HG03457 (cell line): ENCODE measurements around the gene SLC12A8.

Experiments
- ATAC-seq: cut with Tn5 transposase; IDR thresholded peaks from one replicate; pipeline ENCODE4 v1.9.1; 2021; ENCODE audit warnings: moderate number of reproducible peaks; ENCODE audit not compliant: unreplicated experiment

Gene SLC12A8

GRCh38 chr3:125154800-125155269 lies 57.7 kb downstream of the SLC12A8 start:
- ATAC-seq = no peak

- no peak for ATAC-seq
Observed at GRCh38 chr3:125154110-125154509, 58.4 kb downstream of the SLC12A8 start.

GRCh38 chr3:125152951-125153350 lies 59.6 kb downstream of the SLC12A8 start:
- ATAC-seq = no peak

DNA sequence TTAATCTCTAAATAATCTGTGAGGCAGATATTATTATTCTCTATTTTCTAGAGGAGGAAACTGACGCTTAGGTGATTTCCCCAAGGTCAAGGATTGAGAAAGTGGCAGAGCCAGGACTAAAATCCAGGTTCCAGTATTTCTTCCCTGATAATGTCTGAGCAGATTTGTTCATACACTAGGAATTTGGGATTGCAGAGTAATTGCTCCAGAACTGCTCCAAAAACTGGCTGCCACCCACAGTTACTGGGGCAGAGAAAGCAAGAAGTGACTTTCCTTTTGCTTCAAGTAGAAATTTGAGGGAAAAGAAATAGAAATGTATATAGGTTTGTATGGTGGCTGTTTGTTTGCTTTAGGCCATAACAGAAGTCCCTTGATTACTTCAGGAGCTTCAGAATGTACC lies 60.6 kb downstream of the SLC12A8 start:
- ATAC-seq = no peak

- ATAC-seq = no peak
Observed at GRCh38 chr3:125151442-125151817, 61.1 kb downstream of the SLC12A8 start.

DNA sequence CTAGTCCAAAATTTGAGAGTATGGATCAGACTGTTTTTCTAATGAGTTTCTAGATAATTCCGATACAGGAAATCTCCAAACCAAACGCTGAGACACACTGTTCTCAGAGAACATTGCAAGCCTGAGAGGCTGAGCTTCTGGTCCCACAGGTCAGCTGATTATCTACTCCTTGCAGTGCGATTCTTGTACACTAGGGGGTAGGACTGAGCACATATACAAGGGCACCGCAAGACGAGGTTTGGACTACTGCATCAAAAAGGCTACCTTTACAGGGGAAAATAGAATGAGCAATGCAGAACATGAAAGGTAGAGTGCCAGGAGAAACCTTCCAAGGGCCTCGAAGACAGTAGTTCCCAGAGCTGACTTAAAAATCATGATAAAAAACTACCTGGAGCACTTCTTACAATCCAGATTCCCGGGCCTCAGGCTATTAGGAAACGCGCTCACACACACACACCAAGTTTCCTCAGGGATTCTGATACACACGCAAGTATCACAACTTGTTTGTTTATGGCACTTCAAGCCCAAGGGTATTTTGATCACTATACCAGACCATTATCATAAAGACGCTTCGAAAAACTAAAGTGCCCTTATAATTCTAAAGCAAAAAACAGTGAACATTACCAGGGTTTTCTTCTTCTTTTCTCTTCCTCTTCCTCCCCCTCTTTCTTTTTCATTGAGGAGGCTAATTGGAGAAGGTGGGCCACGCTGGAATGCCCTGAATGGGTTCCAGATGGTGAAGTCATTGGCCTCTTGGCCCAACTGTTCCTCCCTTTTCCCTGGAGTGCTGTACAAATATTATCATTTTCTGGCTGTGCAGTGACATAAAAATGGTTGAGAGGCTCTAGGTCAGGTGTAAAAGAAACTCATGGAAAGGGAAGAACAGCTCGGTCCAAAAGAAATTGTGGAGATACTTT lies 61.8 kb downstream of the SLC12A8 start:
- no peak for ATAC-seq

- no peak for ATAC-seq
Observed at GRCh38 chr3:125149462-125149861, 63.1 kb downstream of the SLC12A8 start.

DNA sequence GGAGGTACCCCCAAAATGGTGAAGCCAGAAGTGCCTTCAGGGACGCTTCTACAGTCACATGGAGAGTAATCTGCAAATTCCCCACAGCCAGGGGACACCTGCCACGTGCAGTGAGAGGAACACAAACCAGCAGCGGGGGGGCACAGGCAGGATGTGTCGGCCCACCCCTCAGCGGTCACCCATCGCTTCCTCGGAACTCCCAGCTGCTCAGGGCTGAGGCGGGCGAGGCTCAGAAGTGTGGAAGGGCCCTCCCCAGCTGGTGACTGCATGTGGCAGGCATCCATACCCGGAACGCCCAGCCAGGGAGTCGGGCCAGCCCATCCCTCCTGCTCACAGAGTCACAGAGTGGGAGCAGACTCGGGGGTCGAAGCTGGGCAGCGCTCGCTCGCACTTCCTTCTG lies 63.7 kb downstream of the SLC12A8 start:
- no peak for ATAC-seq

GRCh38 chr3:125148016-125148812 lies 64.3 kb downstream of the SLC12A8 start:
- ATAC-seq = no peak

DNA sequence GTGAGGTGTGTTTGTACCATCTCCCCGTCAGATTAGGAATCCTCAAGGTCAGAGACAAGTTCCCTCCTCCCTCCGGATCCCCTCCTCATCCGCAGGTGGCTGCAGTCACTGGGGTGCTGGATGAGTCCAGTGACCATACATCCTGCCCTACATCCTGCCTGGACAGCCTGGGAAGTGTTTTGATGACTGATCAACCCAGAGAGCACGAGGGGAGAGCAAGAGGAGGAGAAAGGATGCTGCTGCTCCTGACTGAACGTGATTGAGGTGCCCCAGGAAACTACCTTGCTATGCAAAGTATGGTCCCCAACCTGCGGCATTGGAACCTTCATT lies 65.1 kb downstream of the SLC12A8 start:
- ATAC-seq = no peak

- ATAC-seq = no peak
Observed at GRCh38 chr3:125146626-125147490, 65.7 kb downstream of the SLC12A8 start.

DNA sequence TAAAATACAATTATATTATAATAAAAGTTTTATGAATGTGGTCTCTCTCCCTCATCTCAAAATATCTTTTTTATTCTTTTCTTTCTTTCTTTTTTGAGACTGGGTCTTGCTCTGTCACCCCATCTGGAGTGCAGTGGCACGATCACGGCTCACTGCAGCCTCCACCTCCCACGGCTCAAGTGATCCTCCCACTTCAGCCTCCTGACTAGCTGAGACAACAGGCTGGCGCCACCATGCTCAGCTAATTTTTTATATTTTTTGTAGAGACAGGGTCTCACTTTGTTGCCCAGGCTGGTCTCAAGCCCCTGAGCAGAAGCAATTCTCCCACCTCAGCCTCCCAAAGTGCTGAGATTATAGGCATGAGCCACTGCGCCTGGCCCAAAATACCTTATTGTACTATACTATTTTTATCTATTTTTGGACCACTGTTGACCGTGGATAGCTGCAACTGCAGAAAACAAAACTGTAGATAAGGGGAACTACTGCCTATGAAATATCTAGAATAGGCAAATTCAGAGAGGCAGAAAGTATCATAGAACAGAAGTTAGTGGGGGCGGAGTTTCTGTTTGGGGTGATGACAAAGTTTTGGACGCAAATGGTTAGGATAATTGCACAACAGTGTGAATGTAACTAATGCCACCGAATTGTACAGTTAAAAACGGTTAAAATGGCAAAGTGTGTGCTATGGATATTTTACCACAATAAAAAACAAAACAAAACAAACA lies 66.6 kb downstream of the SLC12A8 start:
- no peak for ATAC-seq

- no peak for ATAC-seq
Observed at GRCh38 chr3:125144653-125145314, 67.8 kb downstream of the SLC12A8 start.

DNA sequence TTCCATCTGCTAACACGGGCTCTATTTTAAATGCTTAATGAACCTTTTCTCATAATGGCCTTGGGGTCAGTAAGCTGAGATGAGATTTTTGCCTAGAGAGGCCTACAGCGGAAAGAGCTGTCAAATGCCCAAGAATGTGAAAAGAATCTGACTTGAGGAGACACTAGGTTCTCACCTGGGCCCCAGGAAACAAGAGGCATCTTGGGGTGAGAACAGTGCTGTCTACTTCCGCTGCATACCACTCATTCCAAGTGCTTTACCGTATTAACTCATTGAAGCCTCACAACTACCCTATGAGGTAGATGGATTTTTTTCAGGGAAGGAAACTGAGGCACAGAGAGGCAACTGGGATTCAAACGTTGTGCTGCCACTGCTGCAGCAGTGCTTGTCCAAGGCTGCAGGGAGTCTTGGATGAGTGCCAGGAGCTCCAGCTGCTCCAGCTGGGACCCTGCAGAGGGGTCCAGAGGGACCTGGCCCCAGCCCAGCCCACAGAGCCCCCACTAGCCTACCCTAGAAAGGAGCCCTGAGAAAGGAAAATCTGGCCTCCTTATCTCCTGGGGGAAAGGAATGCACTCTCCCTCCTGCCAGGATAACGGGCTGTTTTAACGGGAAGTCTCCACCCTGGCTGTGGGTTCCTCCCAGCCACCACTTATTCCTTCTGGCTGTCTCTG lies 68.4 kb downstream of the SLC12A8 start:
- ATAC-seq = no peak

DNA sequence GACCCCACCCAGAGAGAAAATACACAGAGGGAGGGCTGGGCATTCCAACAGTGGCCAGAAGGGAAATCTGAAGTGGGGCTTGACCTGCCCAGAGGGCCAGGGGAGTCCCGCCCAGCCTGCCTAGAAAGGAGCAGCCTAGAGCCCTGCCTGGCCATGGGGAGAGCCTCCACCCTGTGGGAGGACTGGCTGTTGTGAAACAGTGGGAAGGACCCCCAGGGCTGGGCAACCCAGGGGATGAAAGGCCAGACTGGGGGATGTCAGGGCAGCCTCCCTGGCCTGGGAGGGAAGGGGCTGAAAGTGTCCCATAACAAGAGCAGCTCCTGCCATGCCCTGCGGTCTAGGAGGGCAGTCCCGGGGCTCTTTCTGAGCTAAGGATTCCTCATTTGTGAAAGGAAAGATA lies 69.0 kb downstream of the SLC12A8 start:
- ATAC-seq = no peak

- no peak for ATAC-seq
Observed at GRCh38 chr3:125142940-125143339, 69.6 kb downstream of the SLC12A8 start.

DNA sequence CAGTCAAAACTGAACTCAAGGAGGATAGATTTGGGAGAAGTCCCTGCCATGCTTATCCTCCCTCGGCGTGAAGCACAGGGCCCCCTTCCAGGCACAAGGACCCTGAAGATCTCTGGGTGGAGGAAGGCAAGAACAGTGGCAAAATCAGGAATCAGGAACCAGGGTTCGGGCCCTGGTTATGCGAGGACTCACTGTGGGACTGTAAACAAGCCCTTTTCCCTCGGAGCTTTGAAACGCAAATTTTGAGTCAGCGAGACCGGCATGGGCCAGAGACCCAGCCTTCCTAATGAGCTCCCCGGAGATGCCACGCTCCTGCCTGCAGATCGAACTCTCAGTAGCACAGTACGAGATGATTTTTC lies 70.1 kb downstream of the SLC12A8 start:
- no peak for ATAC-seq

DNA sequence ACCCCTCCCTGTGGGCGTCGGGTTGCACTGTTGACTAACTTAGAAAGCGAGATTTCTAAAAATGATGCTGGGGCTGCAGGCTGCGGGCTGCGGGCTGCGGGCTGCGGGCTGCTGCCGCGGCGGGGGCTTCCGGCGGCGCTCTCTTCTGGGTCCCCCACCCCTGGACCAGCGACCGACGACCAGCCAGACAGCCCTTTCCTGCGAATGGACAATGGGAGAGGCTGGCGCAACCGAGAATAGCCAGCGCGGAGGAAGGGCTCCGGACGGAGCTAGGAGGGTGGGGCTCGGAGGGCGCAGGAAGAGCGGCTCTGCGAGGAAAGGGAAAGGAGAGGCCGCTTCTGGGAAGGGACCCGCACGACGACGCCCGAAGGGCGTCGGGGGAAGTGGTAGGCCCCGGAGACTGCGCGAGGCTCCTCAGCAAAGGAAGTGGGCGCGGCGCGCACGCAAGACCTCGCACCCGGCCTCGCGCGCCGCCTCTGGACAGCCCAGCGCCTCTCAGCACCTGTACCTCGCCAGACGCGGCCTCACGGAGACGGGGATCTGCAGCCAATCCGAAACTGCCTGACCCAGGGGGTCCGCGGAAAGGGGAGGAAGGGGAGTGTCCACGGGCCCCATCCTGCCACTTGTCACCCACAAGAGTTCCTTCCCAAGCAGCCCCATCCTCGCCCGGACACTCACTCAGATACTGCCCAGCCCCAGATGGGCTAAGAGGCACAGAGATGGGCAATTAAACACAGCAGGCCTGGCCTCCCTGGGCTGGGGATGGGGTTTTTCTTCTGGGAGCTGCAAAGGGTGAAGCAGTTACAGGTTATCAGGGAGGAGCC lies 70.7 kb downstream of the SLC12A8 start:
- peak; percentile 46 for ATAC-seq
